ENCODE data around the gene POMC.
"Not testable (repeated sequence)": the region's sequence is repeated elsewhere in the genome, so short reads cannot be mapped to it uniquely, and the experiment has no call there.

Gene POMC

DNA sequence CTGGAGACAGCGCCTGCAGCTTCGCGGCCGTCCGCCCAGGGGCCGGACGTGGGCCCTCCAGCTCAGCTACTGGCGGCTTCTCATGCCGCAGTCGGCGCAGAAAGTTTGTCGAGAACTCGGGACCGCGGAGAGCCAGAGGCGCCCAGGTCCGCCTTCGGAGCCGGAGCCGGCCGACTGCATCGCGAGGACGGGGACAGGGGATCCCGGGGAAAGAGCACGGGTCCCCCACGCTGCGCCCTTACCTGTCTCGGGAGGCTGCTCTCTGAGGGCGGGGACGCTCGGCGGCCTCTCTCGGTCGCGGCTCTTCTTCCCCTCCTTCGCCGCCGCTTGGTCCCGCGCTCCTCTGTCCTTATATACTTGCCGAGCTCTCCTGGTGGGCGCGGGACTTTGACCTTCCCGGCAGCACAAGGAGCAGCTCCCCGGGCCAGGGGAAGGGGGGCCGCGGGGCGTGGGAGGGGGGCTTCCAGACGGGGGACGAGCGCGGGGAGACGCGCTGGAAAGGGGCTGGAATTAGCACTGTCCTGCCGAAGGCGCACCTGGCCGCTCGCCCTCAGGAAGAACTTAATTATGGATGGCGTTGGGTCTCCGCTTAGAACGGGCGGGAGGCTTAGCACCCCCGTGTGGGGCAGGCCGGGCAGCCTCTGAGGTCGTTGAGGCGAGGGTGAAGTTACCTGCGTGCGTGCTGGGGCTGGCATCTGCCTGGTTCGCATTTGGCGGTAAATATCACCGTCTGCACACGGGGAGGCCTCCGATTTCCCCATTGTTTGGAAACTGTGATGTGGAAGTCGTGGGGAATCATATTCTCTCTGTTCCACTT lies at the start of gene POMC:
TSS of gene POMC (minus strand) at position 325 of the 817 bp plus-strand sequence. CDS start 3,808 bp downstream, outside the sequence.
- DNase-seq (ENCODE audit: low read depth in 3 of 3), result peak in 1 of 3 donors; percentile 22

DNA sequence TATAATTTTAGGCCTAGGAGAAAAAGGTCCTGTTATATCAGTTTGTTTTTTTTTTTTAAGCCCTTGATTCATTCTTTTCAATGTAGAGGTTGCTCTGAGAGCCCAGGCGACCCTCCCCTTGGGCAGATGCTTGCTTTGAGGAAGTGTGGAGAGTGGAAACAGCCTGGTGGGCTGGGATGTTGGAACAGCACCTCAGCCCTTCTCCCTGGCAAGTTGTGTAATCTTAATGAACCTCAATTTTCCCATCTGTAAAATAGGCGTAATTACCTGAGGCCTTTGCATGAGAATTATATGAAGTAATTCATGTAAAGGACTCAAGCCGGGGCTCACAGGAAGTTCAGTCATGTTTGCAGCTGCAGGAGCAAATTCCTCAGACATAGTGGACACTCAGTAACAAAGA lies 49.7 kb upstream of the POMC start:
- DNase-seq (ENCODE audit: low read depth in 3 of 3), result no peak

DNA sequence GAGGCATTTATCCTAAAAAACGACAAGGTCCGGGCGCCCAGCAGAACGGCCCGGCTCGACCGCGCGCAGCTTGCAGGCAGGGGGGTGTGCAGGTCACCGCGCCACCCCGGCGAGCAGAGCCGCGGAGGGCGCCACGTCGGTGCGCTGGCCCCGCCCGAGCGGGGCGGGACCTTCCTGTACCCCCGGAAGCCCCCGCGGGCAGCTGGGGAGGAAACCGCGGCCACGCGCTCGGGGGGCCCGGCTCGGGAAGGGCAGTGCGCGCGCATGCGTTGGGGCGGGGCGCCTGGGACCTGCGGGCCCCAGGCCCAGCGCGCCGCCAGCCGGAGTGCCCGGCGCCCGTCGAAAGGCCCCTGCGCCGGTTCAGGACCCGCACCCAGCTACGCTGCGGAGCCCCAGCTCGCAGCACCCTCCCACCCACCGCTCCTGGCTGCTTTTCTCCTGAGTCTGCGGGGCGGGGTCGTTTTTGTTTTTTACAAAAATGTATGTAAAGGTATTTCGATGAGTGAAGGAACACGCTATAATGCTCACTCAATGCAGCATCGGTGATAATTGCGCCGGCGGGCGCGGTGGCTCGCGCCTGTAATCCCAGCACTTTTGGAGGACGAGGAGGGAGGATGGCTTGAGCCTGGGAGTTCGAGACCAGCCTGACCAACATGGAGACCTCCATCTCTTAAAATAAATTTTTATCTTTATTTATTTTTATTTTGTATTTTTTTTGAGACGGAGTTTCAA lies 47.7 kb upstream of the POMC start:
- peak; percentile 56 to 83 (median 61) for DNase-seq (ENCODE audit: low read depth in 3 of 3)

DNA sequence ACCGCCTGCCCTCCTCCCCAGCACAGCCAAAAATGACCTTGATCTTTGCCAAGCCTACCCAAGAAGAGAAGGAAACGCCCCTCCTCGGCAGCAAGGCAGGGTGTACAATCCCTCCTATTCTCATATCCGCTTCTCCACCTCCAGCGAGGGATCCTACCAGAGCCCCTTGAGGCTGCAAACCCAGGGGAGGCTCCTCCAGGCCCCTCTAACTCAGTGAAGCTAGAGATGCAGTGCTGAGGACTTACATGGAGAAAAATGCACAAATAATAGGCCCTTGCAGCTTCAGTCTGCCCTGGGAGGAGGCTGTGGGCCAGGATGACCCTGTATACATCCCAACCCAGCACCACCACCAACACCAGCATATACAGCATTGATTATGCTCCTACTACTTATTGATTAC lies 46.9 kb upstream of the POMC start:
- DNase-seq (ENCODE audit: low read depth in 3 of 3), result no peak

DNA sequence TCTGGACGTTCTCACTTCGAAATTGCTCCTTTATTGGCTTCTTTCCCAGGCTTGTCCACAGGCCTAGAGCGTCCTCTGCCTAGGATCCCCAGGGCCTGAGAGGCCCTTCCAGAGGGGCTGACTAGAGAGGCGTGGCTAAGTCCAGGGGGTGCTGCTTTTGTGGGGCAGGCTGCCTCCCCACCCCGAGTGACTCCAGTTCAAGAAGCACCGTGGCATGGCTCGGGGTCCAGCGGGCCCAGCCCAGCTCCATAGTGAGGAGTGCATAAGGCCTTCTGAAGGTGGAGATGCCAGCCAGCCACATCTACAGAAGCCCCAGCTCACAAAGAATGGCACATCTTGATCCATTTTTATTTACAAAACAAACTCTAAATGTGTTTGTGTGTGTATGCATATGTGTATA lies 44.8 kb upstream of the POMC start:
- no peak for DNase-seq (ENCODE audit: low read depth in 3 of 3)

DNA sequence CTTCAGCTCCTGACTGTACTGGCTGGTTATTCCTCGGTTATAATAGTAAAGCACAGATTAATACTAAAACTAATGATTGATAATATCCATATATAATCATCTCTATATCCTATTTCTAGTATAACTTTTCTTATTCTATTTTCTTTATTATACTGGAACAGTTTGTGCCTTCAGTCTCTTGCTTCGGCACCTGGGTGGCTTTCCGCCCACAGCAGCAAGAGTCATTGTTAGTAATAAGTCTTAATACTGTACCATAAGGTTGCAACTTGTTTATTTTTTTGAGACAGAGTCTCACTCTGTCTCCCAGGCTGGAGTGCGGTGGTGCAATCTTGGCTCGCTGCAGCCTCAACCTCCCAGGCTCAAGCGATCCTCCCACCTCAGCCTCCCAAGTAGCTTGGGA lies 42.5 kb upstream of the POMC start:
- DNase-seq (ENCODE audit: low read depth in 3 of 3), result not testable (repeated sequence)

DNA sequence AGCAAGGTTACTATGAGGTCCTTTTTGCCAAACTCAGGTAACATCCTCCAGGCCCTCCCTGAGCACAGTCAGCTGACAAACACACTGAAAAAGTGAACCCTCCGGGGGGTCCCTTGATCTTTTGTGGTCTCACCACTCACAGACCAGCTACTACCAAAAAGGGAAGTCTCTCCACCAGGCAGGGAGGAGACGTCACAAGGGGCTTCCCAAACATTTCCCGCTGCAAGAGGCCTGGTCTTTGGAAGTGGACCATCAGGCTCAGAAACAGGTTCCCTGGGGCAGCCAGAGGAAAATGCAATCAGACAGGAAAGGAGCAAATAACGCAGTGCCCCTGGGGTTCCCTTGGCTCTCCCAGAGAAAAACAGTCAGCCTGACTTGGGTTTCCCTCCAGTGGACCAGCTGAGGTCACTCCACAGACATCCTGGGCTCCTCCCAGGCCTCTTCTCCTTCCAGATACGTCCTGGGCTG lies 38.7 kb upstream of the POMC start:
- no peak for DNase-seq (ENCODE audit: low read depth in 3 of 3)

DNA sequence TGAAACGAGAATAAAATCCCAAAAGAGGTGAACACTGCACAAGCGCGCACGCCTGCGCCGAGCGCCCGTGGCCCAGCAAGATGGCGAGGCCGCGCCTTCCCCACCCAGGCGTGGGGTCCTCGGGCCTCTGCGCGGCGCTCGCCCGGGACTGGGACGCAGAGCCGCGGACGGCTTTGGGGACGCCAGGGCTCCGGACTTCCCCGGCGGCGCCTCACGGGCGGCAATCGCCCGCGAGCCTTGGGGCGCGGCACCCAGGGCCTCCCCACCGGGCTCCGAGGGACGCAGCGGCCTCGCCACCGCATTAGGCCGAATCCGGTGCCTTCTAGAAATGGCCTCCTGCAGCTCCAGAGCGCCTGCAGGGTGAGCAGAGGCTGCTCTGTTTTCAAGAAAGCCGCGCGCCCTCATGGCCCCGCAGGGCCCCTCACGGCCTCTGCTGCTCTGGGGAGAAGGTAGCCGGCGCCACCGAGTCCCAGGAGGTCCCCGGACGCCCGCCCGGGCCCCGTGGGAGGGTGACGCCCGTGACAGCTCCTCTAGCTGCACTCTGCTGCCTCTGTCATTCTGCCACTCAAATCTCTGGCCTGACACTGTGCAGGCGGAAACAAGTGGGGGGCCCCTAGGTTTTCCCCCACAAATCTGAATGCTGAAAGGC lies 35.9 kb upstream of the POMC start:
- no peak for DNase-seq (ENCODE audit: low read depth in 3 of 3)

DNA sequence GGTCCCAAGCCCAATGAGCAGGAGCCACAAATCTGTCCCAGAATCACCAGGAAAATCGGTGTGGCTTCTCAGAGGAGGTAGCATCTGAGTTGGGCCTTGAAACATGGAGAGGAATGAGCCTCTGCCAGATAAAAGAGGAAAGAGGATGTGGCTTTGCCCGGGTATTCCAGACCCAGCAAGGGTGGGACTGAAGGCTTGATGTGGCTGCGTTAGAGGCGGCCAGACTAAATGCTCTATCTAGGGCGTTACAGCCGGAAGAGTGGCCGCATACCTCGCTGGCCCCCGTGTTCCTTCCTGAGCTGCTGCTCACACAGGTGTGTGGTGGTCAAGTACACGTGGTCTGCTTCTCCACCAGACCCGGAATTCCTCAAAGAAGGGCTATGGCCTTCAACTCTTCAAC lies 33.9 kb upstream of the POMC start:
- no peak for DNase-seq (ENCODE audit: low read depth in 3 of 3)

DNA sequence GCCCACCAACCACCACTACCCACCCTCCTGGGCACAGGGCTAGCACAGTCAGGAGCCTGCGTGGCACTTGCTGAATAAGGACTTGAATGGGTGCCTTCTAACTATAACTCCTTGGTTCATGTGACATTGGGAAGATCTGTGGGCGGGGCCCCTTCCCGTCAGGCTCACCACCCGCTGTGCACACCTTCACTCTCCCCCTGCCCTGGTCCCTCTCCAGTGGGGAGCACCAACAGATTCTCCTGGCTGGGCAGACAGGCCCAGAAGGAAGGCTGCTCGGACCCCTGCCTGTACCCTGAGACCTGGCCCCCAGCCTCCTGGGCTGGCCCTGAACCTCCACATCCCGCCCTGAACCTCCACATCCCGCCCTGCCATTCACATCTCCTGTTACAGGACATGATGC lies 33.4 kb upstream of the POMC start:
- no peak for DNase-seq (ENCODE audit: low read depth in 3 of 3)

DNA sequence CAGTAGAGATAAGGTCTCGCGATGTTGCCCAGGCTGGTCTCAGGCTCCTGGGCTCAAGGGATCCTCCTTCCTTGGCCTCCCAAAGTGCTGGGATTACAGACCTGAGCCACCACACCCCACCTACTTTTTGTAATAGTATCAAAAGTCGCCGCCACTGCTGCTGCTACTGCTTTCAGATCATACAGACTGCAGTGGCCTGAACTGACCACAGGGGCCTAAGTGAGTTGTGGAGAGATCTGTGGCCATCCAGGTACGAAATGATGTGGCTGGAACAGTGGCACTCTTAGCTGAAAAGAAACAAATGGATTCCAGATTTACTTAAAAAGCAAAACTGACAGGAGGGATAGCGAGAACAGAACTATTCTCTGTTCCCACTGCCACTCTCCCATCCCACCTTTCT lies 32.9 kb upstream of the POMC start:
- no peak for DNase-seq (ENCODE audit: low read depth in 3 of 3)

DNA sequence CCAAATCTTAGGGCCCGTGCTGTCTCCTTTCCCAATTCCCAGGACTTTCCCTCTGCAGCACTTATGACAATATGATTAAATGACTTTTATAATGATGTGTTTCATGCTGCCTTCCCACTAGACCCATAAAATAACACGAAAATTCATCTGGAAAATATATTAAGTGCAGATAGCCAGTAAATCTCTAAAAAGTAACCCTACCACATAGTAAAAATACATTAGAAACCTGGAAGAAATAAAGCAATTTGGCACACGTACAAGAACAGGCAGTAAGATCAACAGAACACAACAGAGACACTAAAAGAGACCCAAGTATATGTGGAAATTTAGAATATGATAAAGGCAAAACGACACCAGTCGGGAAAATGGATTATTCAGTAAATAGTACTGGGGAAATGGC lies 30.2 kb upstream of the POMC start:
- DNase-seq (ENCODE audit: low read depth in 3 of 3), result no peak

DNA sequence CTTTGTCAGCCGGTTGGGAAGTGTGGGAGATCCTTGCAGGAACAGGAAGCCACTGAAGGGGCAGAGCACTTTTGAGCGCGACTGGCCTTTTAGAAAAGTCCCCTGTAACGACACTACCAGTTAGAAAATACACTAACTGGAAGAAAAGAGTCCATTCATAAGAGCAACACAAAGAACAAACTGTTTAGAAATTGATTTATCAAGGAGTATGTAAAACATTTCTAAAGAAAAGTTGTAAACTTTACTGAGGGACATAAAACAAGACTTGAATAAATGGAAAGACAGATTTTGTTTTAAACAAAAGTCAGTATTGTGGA lies 29.8 kb upstream of the POMC start:
- DNase-seq (ENCODE audit: low read depth in 3 of 3), result no peak

DNA sequence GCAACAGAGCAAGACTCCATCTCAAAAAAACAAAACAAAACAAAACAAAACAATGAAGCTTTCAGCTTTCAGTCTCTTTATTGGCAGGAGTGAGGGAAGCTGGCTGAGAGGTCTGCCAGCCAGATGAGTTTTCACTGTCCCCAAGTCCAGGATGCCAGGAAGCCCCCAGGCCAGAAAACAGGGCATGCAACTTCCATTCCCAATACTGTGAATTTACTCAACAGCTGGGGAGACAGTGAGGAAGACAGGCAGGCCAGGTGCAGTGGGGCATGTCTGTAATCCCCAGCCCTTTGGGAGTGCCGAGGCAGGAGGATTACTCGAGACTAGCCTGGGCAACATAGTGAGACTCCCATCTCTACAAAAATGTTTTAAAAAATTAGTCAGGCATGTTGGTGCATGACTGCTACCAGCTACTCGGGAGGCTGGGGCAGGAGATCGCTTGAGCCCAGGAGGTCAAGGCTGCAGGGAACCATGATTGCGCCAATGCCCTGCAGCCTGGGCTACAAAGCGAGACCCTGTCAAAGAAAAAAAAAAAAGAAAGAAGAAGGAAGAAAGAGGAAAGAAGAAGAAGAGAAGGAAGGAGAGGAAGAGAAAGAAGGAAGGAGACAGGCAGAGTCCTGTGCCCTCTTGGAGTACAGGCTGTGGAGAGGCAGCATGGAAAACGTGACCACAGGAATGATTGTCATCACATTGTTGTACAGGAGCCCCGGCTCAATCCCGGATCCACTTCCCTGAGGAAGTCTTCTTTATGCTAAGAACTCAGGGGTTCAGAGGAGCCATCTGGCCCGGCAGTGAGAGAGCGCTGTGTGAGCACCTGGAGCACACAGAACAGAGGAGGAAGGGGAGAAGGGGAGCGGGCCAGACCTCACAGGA lies 29.2 kb upstream of the POMC start:
- no peak for DNase-seq (ENCODE audit: low read depth in 3 of 3)

DNA sequence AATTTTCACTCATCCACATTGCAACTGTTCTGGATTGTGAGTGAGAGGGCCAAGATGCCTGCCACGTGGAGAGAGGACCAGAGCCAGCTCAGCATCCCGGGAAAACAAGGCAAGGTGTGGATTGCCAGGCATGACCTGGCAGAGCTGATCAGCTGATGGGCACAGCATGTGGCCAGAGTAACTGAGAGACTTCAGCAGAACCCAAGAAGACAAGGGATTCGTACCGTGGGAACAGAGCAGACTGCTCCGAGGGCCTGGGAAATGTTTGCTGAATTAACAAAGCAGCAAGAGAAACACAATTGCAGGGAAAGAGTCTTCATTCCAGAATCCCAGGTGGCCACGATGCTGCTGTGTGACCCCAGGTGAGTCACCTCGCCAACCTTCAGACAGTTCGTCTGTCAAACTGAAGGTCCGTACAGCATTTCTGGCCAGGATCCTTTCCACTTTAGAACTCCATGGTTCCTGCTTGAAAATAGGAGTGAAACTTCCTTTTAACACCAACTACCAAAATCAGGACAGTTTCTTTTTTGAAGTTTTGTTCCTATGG lies 26.3 kb upstream of the POMC start:
- no peak for DNase-seq (ENCODE audit: low read depth in 3 of 3)

DNA sequence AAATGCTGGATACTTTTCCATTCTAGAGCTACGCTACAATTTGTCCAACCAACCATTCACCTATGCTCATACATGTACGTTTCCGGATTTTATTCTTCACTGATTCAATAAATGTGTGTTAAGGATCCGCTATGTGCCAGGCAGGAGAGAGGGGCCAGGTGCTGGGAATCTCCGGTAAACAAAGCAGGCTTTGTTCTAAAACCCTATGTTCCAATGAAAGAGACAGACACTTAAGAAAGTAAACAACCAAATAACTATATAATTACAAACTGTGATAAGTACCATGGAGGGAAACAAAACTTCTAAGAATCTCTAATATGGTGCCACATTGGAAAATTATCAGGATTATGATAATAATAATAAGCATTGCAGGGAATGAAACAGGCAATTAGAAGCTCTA lies 22.2 kb upstream of the POMC start:
- no peak for DNase-seq (ENCODE audit: low read depth in 3 of 3)

DNA sequence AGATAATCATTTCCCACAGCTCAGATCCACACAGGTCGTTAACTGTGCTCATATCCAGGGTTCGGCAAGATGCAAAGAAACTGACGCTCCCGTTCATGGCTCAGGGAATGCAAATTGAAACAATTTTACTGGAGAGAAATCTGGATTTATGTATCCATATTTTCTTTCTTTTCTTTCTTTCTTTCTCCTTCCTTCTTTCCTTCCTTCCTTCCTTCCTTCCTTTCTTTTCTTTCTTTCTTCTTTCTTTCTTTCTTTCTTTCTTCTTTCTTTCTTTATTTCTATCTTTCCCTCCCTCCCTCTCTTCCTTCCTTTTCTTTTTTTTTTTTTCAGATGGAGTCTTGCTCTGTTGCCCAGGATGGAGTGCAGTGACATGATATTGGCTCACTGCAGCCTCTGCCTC lies 20.0 kb upstream of the POMC start:
- DNase-seq (ENCODE audit: low read depth in 3 of 3), result no peak

DNA sequence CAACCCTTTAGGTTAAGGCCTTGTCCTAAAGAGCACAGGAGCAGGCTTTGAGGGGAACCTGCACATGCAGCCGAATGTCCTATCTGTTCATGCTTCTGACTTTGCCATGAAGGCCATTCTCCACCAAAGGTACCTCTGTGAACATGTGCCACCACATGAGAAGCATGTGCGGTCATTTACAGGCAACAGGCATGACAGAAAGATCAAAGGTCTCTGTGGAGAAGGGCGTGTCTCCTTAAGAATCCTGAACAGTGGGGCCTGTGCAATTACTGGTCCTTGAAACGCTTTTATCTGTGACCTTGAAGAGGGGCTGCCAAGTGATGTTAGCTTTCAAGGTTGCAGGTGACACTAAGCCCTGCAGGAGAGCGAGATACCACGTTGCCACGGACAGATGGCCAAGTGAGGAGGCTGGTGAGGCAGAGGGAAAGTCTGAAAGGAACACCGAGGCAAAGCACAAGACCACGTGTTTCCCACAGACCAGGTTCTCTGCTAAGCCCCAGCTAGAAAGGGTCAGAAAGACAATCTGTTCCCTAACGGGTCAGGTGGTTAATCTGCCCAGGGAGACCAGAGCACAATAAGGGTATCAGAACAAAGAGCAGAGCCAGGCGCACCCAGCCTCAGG lies 19.5 kb upstream of the POMC start:
- DNase-seq (ENCODE audit: low read depth in 3 of 3), result no peak

DNA sequence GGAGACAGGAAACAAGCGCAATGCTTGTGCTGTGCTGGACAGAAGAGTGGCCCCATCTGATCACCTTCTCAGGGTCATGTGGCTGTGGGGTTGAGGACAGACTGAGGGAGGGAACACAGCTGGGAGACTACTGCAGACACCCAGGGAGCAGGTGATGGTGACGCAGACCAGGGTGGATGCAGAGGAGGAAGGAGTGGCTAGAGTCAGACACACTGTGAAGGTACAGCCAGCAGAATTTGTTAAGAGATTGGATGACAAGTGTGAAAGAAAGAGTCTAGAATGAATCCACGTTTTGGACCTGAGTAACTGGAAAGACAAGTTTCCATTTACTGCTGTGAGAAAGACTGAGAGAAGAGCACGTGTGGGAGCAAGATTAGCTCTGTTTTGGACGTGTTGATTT lies 15.9 kb upstream of the POMC start:
- DNase-seq (ENCODE audit: low read depth in 3 of 3), result no peak

DNA sequence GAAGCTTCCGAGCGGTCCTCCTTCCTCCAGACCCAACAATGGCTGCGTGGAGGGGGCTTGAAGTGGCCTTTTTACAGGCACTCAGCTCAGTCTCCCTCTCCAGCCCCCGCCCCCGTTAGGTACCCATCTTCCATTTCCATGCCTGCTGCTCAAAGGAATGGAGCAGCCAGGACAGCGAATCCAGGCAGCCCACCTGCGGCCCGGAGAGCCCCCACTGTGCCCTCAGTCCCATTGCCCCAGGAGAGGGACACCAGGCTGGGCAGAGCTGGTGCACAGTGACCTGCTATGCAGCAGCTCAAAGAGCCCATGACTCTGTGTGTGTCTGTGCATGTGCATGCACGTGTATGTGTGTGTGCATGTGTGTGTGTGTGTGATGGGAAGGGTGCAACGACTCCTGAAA lies 10.6 kb upstream of the POMC start:
- no peak for DNase-seq (ENCODE audit: low read depth in 3 of 3)

DNA sequence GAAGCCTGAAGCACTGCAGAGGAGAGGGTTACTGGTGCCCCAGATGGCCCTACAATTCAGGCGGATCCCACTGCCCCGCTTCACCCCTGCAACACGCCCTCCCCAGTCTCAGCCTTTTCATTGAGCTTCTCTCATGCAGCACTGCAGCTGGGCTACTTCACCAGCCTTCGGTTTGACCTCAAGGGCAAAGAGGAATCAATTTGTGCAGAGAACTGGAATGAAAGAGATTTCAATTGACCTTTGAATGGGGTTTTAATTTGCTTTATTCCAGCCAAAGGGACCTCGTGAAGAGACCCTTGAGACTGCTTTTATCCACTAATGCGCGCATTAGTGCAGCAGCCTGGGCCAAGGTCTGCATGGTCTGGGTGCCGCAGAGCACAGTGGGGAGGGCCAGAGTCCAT lies 8.8 kb upstream of the POMC start:
- DNase-seq (ENCODE audit: low read depth in 3 of 3), result no peak

All from stimulated activated CD4-positive, alpha-beta T cell treated with anti-CD3 and anti-CD28 coated beads, TNF-alpha, amount 100 ng/mL, for 48 hours (primary cell).